ENCODE measurements around the gene MRAS.

DNA sequence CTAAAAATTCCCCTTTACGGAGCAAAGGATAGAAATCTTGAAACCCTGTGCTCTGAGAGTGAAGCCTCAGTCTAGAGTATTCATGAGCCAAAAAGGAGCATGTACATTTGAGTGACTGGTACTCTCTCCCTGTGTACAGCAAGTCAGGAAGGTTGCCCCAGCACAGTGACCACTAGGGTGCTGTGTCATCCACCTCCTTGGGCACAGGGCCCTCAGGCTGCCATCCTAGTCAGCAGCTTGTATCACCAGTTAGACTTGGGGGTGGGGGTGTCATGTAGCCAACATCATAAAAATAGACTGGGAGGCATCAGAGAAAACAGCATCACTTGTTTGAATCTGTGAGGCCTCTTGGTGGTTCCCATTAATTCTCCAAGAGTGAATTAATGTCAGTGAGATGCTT is 30.7 kb upstream of the MRAS start:
- TF ChIP-seq, protein P1, sequence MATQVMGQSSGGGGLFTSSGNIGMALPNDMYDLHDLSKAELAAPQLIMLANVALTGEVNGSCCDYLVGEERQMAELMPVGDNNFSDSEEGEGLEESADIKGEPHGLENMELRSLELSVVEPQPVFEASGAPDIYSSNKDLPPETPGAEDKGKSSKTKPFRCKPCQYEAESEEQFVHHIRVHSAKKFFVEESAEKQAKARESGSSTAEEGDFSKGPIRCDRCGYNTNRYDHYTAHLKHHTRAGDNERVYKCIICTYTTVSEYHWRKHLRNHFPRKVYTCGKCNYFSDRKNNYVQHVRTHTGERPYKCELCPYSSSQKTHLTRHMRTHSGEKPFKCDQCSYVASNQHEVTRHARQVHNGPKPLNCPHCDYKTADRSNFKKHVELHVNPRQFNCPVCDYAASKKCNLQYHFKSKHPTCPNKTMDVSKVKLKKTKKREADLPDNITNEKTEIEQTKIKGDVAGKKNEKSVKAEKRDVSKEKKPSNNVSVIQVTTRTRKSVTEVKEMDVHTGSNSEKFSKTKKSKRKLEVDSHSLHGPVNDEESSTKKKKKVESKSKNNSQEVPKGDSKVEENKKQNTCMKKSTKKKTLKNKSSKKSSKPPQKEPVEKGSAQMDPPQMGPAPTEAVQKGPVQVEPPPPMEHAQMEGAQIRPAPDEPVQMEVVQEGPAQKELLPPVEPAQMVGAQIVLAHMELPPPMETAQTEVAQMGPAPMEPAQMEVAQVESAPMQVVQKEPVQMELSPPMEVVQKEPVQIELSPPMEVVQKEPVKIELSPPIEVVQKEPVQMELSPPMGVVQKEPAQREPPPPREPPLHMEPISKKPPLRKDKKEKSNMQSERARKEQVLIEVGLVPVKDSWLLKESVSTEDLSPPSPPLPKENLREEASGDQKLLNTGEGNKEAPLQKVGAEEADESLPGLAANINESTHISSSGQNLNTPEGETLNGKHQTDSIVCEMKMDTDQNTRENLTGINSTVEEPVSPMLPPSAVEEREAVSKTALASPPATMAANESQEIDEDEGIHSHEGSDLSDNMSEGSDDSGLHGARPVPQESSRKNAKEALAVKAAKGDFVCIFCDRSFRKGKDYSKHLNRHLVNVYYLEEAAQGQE (IDR thresholded peaks at IDR 0.05; ENCODE audit: low read depth): no peak
- no peak for TF ChIP-seq MAX (IDR thresholded peaks at IDR 0.05)
- TF ChIP-seq TEAD4 (IDR thresholded peaks at IDR 0.05): no peak
- TF ChIP-seq FOXM1 (IDR thresholded peaks at IDR 0.05; ENCODE audit: borderline replicate concordance, low read depth): no peak
- no peak for TF ChIP-seq TAF1 (IDR thresholded peaks at IDR 0.05; ENCODE audit: low read depth)
- TF ChIP-seq NFIC (IDR thresholded peaks at IDR 0.05): no peak
